HAP-1 (cell line): ENCODE measurements around the gene NES.

Experiments
- DNase-seq, 2 experiments: peaks; one replicate each; pipeline ENCODE4 v3.0.0-alpha.2; 2016 to 2020; ENCODE audit warnings: low spot score in 2 of 2
- H3K27me3 ChIP-seq: fragments of 250-450 bp; sonication (Bioruptor Pico); 2 replicates; pipeline ENCODE4 v1.5.1; 2020; ENCODE audit warnings: low read depth, mild to moderate bottlenecking, moderate library complexity
- H3K36me3 ChIP-seq: fragments of 250-450 bp; sonication (Bioruptor Pico); replicated peaks from 2 replicates; pipeline ENCODE4 v1.5.1; 2020; ENCODE audit warnings: mild to moderate bottlenecking
- H3K4me1 ChIP-seq: fragments of 250-450 bp; sonication (Bioruptor Pico); 2 replicates; pipeline ENCODE4 v1.5.1; 2020; ENCODE audit warnings: mild to moderate bottlenecking
- H3K4me3 ChIP-seq: fragments of 250-450 bp; sonication (Bioruptor Pico); 2 replicates; pipeline ENCODE4 v1.5.1; 2020; ENCODE audit warnings: mild to moderate bottlenecking, moderate library complexity
- H3K9me3 ChIP-seq: fragments of 250-450 bp; sonication (Bioruptor Pico); 2 replicates; pipeline ENCODE4 v1.5.1; 2020; ENCODE audit warnings: mild to moderate bottlenecking, moderate library complexity
- in situ Hi-C: fragments of 300-500 bp; cut with MboI; formaldehyde crosslinking; loops from 3 replicates; pipeline ENCODE4 v1.14.3; 2020; ENCODE audit warnings: low sequenced_read_pairs, inconsistent platforms, mixed read lengths

NES gene

GRCh38 chr1:156694690-156694962, 17.4 kb upstream of the NES start:
- Histone ChIP-seq H3K9me3 (no peaks in the 10 kb centered on the region), H3K4me1 (peaks cover 21% of the 10 kb centered on the region), H3K4me3 (no peak overlapping the region), H3K27me3 (no peaks in the 10 kb centered on the region), H3K36me3 (no peaks in the 10 kb centered on the region; the same call in 1 of the 2 replicates)
- in situ Hi-C loops, result no loop called here
- no peak for DNase-seq

GRCh38 chr1:156693848-156694689, 16.9 kb upstream of the NES start:
- Histone ChIP-seq H3K27me3 (no peaks in the 10 kb centered on the region), H3K4me1 (peaks cover 25% of the 10 kb centered on the region), H3K4me3 (no peak overlapping the region), H3K9me3 (no peaks in the 10 kb centered on the region), H3K36me3 (no peaks in the 10 kb centered on the region)
- peak in 1 of 2 experiments; percentile 1 for DNase-seq
- in situ Hi-C loops, result no loop called here

GRCh38 chr1:156692925-156693847, 16.0 kb upstream of the NES start:
- peak; percentile 62 to 87 for DNase-seq
- no peaks in the 10 kb centered on the region for H3K36me3 ChIP-seq
- no peaks in the 10 kb centered on the region for H3K27me3 ChIP-seq
- peaks cover 28% of the 10 kb centered on the region for H3K4me1 ChIP-seq
- no peak overlapping the region for H3K4me3 ChIP-seq
- in situ Hi-C loops, result no loop called here
- H3K9me3 ChIP-seq, result no peaks in the 10 kb centered on the region

- peak in 1 of 2 experiments; percentile 2 for DNase-seq
- Histone ChIP-seq H3K9me3 (no peaks in the 10 kb centered on the region), H3K4me3 (no peak overlapping the region), H3K4me1 (peaks cover 28% of the 10 kb centered on the region), H3K27me3 (no peaks in the 10 kb centered on the region), H3K36me3 (no peaks in the 10 kb centered on the region)
- in situ Hi-C loops, result no loop called here
Observed at GRCh38 chr1:156692441-156692924, 15.3 kb upstream of the NES start.

GRCh38 chr1:156691665-156692440, 14.6 kb upstream of the NES start:
- in situ Hi-C loops, result no loop called here
- no peaks in the 10 kb centered on the region for H3K36me3 ChIP-seq
- H3K4me1 ChIP-seq, result peaks cover 28% of the 10 kb centered on the region
- DNase-seq, result peak in 1 of 2 experiments; percentile 2
- H3K27me3 ChIP-seq, result no peaks in the 10 kb centered on the region
- no peak overlapping the region for H3K4me3 ChIP-seq
- no peaks in the 10 kb centered on the region for H3K9me3 ChIP-seq

- Histone ChIP-seq H3K4me1 (peaks cover 28% of the 10 kb centered on the region), H3K36me3 (no peaks in the 10 kb centered on the region), H3K9me3 (no peaks in the 10 kb centered on the region), H3K4me3 (no peak overlapping the region), H3K27me3 (no peaks in the 10 kb centered on the region)
- peak in 1 of 2 experiments; percentile 2 for DNase-seq
- in situ Hi-C loops, result no loop called here
Observed at GRCh38 chr1:156691191-156691590, 14.0 kb upstream of the NES start.

- no peak overlapping the region for H3K4me3 ChIP-seq
- H3K4me1 ChIP-seq, result peaks cover 28% of the 10 kb centered on the region
Observed at GRCh38 chr1:156690675-156691036, 13.4 kb upstream of the NES start.

GRCh38 chr1:156689953-156690674, 12.9 kb upstream of the NES start:
- Histone ChIP-seq H3K36me3 (no peaks in the 10 kb centered on the region), H3K9me3 (no peaks in the 10 kb centered on the region), H3K27me3 (no peaks in the 10 kb centered on the region), H3K4me1 (peaks cover 28% of the 10 kb centered on the region), H3K4me3 (peak overlapping the region; percentile 9)
- in situ Hi-C loops, result no loop called here
- peak in 1 of 2 experiments; percentile 2 for DNase-seq

More at GRCh38 chr1:156690675-156691036, 13.4 kb upstream of the NES start:
- no peaks in the 10 kb centered on the region for H3K9me3 ChIP-seq
- in situ Hi-C loops, result no loop called here
- peak in 1 of 2 experiments; percentile 2 for DNase-seq
- no peaks in the 10 kb centered on the region for H3K36me3 ChIP-seq
- no peaks in the 10 kb centered on the region for H3K27me3 ChIP-seq

GRCh38 chr1:156689035-156689952, 12.1 kb upstream of the NES start:
- Histone ChIP-seq H3K4me3 (peak overlapping the region; percentile 9), H3K27me3 (no peaks in the 10 kb centered on the region), H3K36me3 (no peaks in the 10 kb centered on the region), H3K4me1 (peaks cover 28% of the 10 kb centered on the region), H3K9me3 (no peaks in the 10 kb centered on the region)
- in situ Hi-C loops, result no loop called here
- DNase-seq, result peak; percentile 92

GRCh38 chr1:156684227-156684782, 7.1 kb upstream of the NES start:
- H3K27me3 ChIP-seq, result peaks cover 11% of the 10 kb centered on the region
- H3K4me3 ChIP-seq, result no peak overlapping the region
- H3K36me3 ChIP-seq, result no peaks in the 10 kb centered on the region
- H3K4me1 ChIP-seq, result peaks cover 5% of the 10 kb centered on the region
- in situ Hi-C loops, result no loop called here
- DNase-seq, result no peak
- H3K9me3 ChIP-seq, result no peaks in the 10 kb centered on the region

- no peaks in the 10 kb centered on the region for H3K9me3 ChIP-seq
- no peak for DNase-seq
- no peak overlapping the region for H3K4me3 ChIP-seq
- in situ Hi-C loops, result no loop called here
- no peaks in the 10 kb centered on the region for H3K36me3 ChIP-seq
- peaks cover 21% of the 10 kb centered on the region for H3K27me3 ChIP-seq
- peaks cover 7% of the 10 kb centered on the region for H3K4me1 ChIP-seq
Observed at GRCh38 chr1:156682166-156682890, 5.1 kb upstream of the NES start.
